SK-N-MC (cell line): ENCODE results near the gene SENP5.

Experiments used
- DNase-seq: peaks from one replicate; pipeline ENCODE4 v3.0.0-alpha.2; 2011; ENCODE audit warnings: low read depth, low spot score
- H3K27ac ChIP-seq: fragments of 200-600 bp; sonication (generic); 2 replicates; pipeline ENCODE4 v1.5.1; 2016; ENCODE audit warnings: mixed run types
- H3K36me3 ChIP-seq: fragments of 200-600 bp; sonication (generic); 2 replicates; pipeline ENCODE4 v1.6.1; 2017; ENCODE audit warnings: antibody characterized with exemption, low read length, mixed read lengths; ENCODE audit not compliant: insufficient read depth
- H3K4me3 ChIP-seq: fragments of 200-600 bp; sonication (generic); 2 replicates; pipeline ENCODE4 v1.5.1; 2016
- H3K9ac ChIP-seq: fragments of 200-600 bp; sonication (generic); 2 replicates; pipeline ENCODE4 v1.8.0; 2017; ENCODE audit warnings: mixed run types, mixed read lengths; ENCODE audit not compliant: insufficient read length
- H3K9me3 ChIP-seq: fragments of 200-600 bp; sonication (generic); 2 replicates; pipeline ENCODE4 v1.6.1; 2017; ENCODE audit warnings: low read depth, mild to moderate bottlenecking, antibody characterized with exemption, low read length, moderate library complexity, mixed read lengths
- EZH2 ChIP-seq: fragments of 200-600 bp; sonication (generic); IDR thresholded peaks from one replicate; pipeline ENCODE4 v1.6.1; 2017; ENCODE audit warnings: antibody characterized with exemption
- FOXP2 ChIP-seq: optimal IDR thresholded peaks from 2 replicates; pipeline ENCODE3; 2011; ENCODE audit warnings: mild to moderate bottlenecking, moderate library complexity; ENCODE audit not compliant: insufficient read depth; ENCODE audit errors: extremely low read length, control extremely low read depth
- POLR2AphosphoS5 ChIP-seq: IDR thresholded peaks from 2 replicates; pipeline ENCODE4 v1.6.1; 2012; ENCODE audit warnings: mild to moderate bottlenecking, low read depth, low read length, borderline replicate concordance

The SENP5 gene

GRCh38 chr3:196903740-196904139, 36.0 kb downstream of the SENP5 start:
- no peak for TF ChIP-seq EZH2
- TF ChIP-seq FOXP2: no peak
- TF ChIP-seq POLR2AphosphoS5: no peak
- no peak overlapping the region for H3K27ac ChIP-seq
- H3K4me3 ChIP-seq: no peak overlapping the region
- peaks cover 55% of the 10 kb centered on the region for H3K36me3 ChIP-seq
- H3K9ac ChIP-seq: no peak overlapping the region
- no peaks in the 10 kb centered on the region for H3K9me3 ChIP-seq
- DNase-seq: no peak

GRCh38 chr3:196914866-196915265, 47.1 kb downstream of the SENP5 start:
- no peak overlapping the region for H3K4me3 ChIP-seq
- H3K27ac ChIP-seq: no peak overlapping the region
- no peak overlapping the region for H3K9ac ChIP-seq
- no peak for TF ChIP-seq FOXP2
- no peak for DNase-seq
- H3K36me3 ChIP-seq: peaks cover 25% of the 10 kb centered on the region
- H3K9me3 ChIP-seq: no peaks in the 10 kb centered on the region

GRCh38 chr3:196915375-196915774, 47.7 kb downstream of the SENP5 start:
- no peak overlapping the region for H3K27ac ChIP-seq
- peaks cover 25% of the 10 kb centered on the region for H3K36me3 ChIP-seq
- no peak for TF ChIP-seq POLR2AphosphoS5
- no peak for TF ChIP-seq FOXP2
- TF ChIP-seq EZH2: no peak
- DNase-seq: no peak
- H3K4me3 ChIP-seq: no peak overlapping the region
- no peak overlapping the region for H3K9ac ChIP-seq
- no peaks in the 10 kb centered on the region for H3K9me3 ChIP-seq

- Histone ChIP-seq H3K9me3 (no peaks in the 10 kb centered on the region), H3K4me3 (no peak overlapping the region), H3K9ac (no peak overlapping the region), H3K27ac (no peak overlapping the region), H3K36me3 (peaks cover 25% of the 10 kb centered on the region)
- TF ChIP-seq POLR2AphosphoS5: no peak
- TF ChIP-seq EZH2: no peak
- TF ChIP-seq FOXP2: no peak
- DNase-seq: no peak
These were observed 48.5 kb downstream of the SENP5 start for GRCh38 chr3:196916221-196916620.

GRCh38 chr3:196916995-196917394, 49.3 kb downstream of the SENP5 start:
- peaks cover 31% of the 10 kb centered on the region for H3K36me3 ChIP-seq
- no peaks in the 10 kb centered on the region for H3K9me3 ChIP-seq
- H3K9ac ChIP-seq: no peak overlapping the region
- H3K4me3 ChIP-seq: no peak overlapping the region
- H3K27ac ChIP-seq: no peak overlapping the region
- no peak for DNase-seq
- TF ChIP-seq FOXP2 (no peak), POLR2AphosphoS5 (no peak), EZH2 (no peak)

- no peak for DNase-seq
- no peak overlapping the region for H3K9ac ChIP-seq
- no peak overlapping the region for H3K27ac ChIP-seq
- no peak for TF ChIP-seq POLR2AphosphoS5
- no peak for TF ChIP-seq EZH2
- TF ChIP-seq FOXP2: no peak
- no peak overlapping the region for H3K4me3 ChIP-seq
- peaks cover 38% of the 10 kb centered on the region for H3K36me3 ChIP-seq
- H3K9me3 ChIP-seq: no peaks in the 10 kb centered on the region
These were observed 51.2 kb downstream of the SENP5 start for GRCh38 chr3:196918968-196919367.

- H3K4me3 ChIP-seq: no peak overlapping the region
- no peak overlapping the region for H3K9ac ChIP-seq
- TF ChIP-seq EZH2: no peak
- TF ChIP-seq FOXP2: no peak
- no peak for TF ChIP-seq POLR2AphosphoS5
- peaks cover 25% of the 10 kb centered on the region for H3K36me3 ChIP-seq
- no peaks in the 10 kb centered on the region for H3K9me3 ChIP-seq
- no peak overlapping the region for H3K27ac ChIP-seq
- no peak for DNase-seq
These were observed 53.0 kb downstream of the SENP5 start for GRCh38 chr3:196920733-196921132.

- Histone ChIP-seq H3K4me3 (no peak overlapping the region), H3K36me3 (peaks cover 38% of the 10 kb centered on the region), H3K27ac (no peak overlapping the region), H3K9me3 (no peaks in the 10 kb centered on the region), H3K9ac (no peak overlapping the region)
- no peak for TF ChIP-seq POLR2AphosphoS5
- TF ChIP-seq FOXP2: no peak
- TF ChIP-seq EZH2: no peak
- no peak for DNase-seq
These were observed 60.1 kb downstream of the SENP5 start for GRCh38 chr3:196927571-196928453.
